GM12873 (cell line): ENCODE results near the gene SVIL.

Source experiments
- CTCF ChIP-seq: IDR thresholded peaks from 2 replicates; pipeline ENCODE4 v1.5.1; 2012; ENCODE audit warnings: low read depth, mild to moderate bottlenecking, moderate library complexity, low read length, control low read depth; ENCODE audit not compliant: insufficient read depth; ENCODE audit errors: missing control alignments

The SVIL gene

GRCh38 chr10:29569795-29570194 lies 65.0 kb downstream of the SVIL start:
- TF ChIP-seq CTCF, result no peak

GRCh38 chr10:29567003-29567402 lies 67.8 kb downstream of the SVIL start:
- TF ChIP-seq CTCF, result no peak

GRCh38 chr10:29563420-29564035 lies 71.2 kb downstream of the SVIL start:
- TF ChIP-seq CTCF, result no peak

GRCh38 chr10:29559996-29560395 lies 74.8 kb downstream of the SVIL start:
- TF ChIP-seq CTCF, result no peak

- TF ChIP-seq CTCF, result no peak
Measured at GRCh38 chr10:29557665-29558064, 77.1 kb downstream of the SVIL start.

- no peak for TF ChIP-seq CTCF
Measured at GRCh38 chr10:29555746-29556481, 78.9 kb downstream of the SVIL start.

- no peak for TF ChIP-seq CTCF
Measured at GRCh38 chr10:29555091-29555745, 79.6 kb downstream of the SVIL start.
